Activated CD8-positive, alpha-beta memory T cell treated with anti-CD3 and anti-CD28 coated beads, Interleukin-2, amount 10 ng/mL, durations not matched to agents 7 days and 5 days (primary cell): ENCODE data around the gene MPPED1. TPM values are rescaled to one million over a fixed set of nuclear protein-coding genes. Genes with fewer than 3 reads are reported as not detected.

Experiments used
- ATAC-seq: fragments of 150-1000 bp; cut with Tn5 transposase; one replicate; pipeline ENCODE4 v1.10.0; 2021; ENCODE audit warnings: moderate library complexity
- CTCF ChIA-PET: fragments of 350-600 bp; sonication (Branson Sonifier 250); formaldehyde crosslinking; loops from one replicate; lab custom pipeline; 2021; ENCODE audit warnings: antibody characterized with exemption; lab: Charles Lee
- DNase-seq: peaks from one replicate; pipeline ENCODE4 v3.0.0-alpha.2; 2020
- H3K27ac Mint-ChIP-seq: one replicate; pipeline ENCODE4 v1.8.0; 2021; ENCODE audit warnings: mild to moderate bottlenecking, mixed read lengths
- H3K27me3 Mint-ChIP-seq: one replicate; pipeline ENCODE4 v1.8.0; 2021; ENCODE audit warnings: mixed read lengths
- H3K36me3 Mint-ChIP-seq: one replicate; pipeline ENCODE4 v1.8.0; 2021; ENCODE audit warnings: mild to moderate bottlenecking, mixed read lengths
- H3K4me1 Mint-ChIP-seq: one replicate; pipeline ENCODE4 v1.8.0; 2021; ENCODE audit warnings: mixed read lengths
- H3K4me3 Mint-ChIP-seq: one replicate; pipeline ENCODE4 v1.8.0; 2021; ENCODE audit warnings: mild to moderate bottlenecking, moderate library complexity, mixed read lengths
- H3K9me3 Mint-ChIP-seq: one replicate; pipeline ENCODE4 v1.8.0; 2022; ENCODE audit warnings: low read depth, mixed read lengths
- total RNA-seq, 2 experiments: library from RNA; stranded (reverse); gene quantifications; one replicate each; pipeline ENCODE4 v1.2.3, GENCODE V29; 2021

MPPED1 gene
- total RNA-seq, 2 experiments from 2014 or later = not detected

DNA sequence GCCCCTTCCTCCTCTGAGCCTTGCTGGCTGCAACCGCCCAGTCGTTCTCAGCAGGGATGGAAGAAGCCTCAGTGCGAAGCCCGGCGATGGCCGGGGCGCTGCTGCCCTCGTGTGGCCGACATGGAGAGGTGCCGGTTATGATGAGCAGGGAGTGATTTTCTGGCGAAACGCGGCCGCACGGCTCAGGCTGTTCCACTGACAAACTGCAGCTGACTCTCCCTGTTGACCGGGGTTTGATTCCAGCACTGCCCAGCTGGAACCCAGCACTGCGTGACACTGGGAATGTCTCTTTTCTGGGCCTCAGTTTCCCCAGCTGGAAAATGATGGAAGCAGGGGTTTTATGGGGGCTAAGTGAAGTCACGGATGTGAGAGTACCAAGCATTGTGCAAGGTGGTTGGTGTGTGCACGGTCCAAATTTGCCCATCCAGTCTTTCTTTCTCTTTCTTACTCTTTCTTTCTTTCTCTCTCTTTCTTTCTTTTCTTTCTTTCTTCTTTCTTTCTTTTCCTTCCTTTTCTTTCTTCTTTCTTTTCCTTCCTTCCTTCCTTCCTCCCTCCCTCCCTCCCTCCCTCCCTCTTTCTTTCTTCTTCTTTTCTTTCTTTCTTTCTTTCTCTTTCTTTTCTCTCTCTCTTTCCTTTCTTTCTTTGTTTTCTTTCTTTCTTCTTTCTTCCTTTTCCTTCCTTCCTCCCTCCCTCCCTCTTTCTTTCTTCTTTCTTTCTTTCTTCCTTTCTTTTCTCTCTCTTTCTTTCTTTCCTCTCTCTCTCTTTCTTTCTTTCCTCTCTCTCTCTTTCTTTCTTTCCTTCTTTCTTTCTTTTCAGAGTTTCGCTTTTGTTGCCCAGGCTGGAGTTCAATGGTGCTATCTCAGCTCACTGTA is 25.8 kb upstream of the MPPED1 start:
- Mint-ChIP-seq H3K27ac (no peak overlapping the region), H3K4me1 (peaks cover 36% of the 10 kb centered on the region), H3K27me3 (peaks cover 61% of the 10 kb centered on the region), H3K9me3 (no peaks in the 10 kb centered on the region), H3K4me3 (no peak overlapping the region), H3K36me3 (peaks cover 5% of the 10 kb centered on the region)
- ATAC-seq (peak; percentile 89), DNase-seq (peak; percentile 83)
- CTCF ChIA-PET = interaction anchor here (0.6 to 13.2 kb wide), 20 partner anchors 9 to 287 kb away, joined by 3 to 230 read pairs (median 3); partner anchors contain the start of gene SCUBE1

DNA sequence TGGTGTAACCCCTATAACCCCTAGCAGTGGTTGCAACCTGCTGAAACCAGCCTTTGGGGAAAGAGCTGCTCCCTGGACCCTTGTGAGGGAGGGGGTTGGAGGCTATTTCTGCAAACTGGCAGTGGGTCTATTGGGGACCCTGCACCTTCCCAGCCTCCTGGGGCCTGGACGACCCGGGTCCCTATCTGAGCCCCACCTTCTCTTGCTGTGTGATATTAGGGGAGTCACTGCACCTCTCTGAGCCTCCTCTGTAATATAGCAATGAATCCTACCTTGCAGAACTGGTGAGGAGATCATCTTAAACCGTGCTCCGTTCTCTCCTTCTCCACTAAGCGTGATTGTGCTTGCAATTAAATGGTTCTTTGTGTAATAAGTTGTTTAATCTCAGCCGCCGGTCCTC is 24.0 kb upstream of the MPPED1 start:
- H3K4me3 Mint-ChIP-seq = no peak overlapping the region
- H3K36me3 Mint-ChIP-seq = no peaks in the 10 kb centered on the region
- CTCF ChIA-PET = interaction anchor here (0.6 to 13.2 kb wide), 13 partner anchors 9 to 423 kb away, joined by 3 to 230 read pairs (median 5); no protein-coding TSS in a partner anchor
- H3K27me3 Mint-ChIP-seq = peaks cover 46% of the 10 kb centered on the region
- no peaks in the 10 kb centered on the region for H3K9me3 Mint-ChIP-seq
- ATAC-seq (no peak), DNase-seq (no peak)
- no peak overlapping the region for H3K27ac Mint-ChIP-seq
- H3K4me1 Mint-ChIP-seq = peaks cover 21% of the 10 kb centered on the region

GRCh38 chr22:43388420-43388851 is 23.4 kb upstream of the MPPED1 start:
- H3K4me1 Mint-ChIP-seq = peaks cover 21% of the 10 kb centered on the region
- no peak overlapping the region for H3K27ac Mint-ChIP-seq
- DNase-seq (peak; percentile 84), ATAC-seq (peak; percentile 74)
- H3K4me3 Mint-ChIP-seq = no peak overlapping the region
- CTCF ChIA-PET = interaction anchor here (0.6 to 13.2 kb wide), 15 partner anchors 9 to 585 kb away, joined by 3 to 230 read pairs (median 5); no protein-coding TSS in a partner anchor
- no peaks in the 10 kb centered on the region for H3K9me3 Mint-ChIP-seq
- H3K36me3 Mint-ChIP-seq = no peaks in the 10 kb centered on the region
- H3K27me3 Mint-ChIP-seq = peaks cover 44% of the 10 kb centered on the region

DNA sequence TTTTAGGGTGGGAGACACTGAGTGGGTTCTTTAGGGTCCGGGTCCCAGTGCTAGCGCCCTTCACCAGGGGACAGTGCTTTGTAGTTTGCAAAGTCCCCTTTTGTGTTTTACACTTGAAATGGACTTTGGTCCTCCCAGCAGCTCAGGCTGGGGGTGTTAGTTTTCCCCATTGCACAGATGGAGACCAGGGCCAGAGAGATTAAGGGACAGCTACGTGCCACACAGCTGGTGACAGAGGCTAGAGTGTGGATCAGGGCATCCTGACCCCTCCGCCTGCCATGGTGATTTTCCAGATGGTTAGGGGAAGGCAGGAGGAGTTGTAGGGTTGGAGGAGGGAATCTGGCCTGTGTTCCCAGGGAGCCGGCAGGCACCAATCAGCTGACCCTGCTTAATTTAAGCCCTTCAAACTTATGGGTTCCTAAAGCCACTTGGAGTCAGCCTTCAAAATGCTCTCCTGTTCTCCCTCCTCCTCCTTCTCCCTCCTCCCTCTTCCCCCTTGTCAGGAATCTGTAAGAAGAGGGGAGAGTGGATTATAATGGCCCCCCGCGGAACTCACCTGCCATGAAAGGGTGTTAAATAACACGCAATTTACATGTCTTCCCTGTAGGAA is 22.5 kb upstream of the MPPED1 start:
- Mint-ChIP-seq H3K27me3 (peaks cover 38% of the 10 kb centered on the region), H3K9me3 (no peaks in the 10 kb centered on the region), H3K27ac (no peak overlapping the region), H3K4me1 (peaks cover 17% of the 10 kb centered on the region), H3K4me3 (no peak overlapping the region), H3K36me3 (no peaks in the 10 kb centered on the region)
- CTCF ChIA-PET = interaction anchor here (0.6 to 10.0 kb wide), 6 partner anchors 25 to 1464 kb away, joined by 3 to 77 read pairs (median 6); no protein-coding TSS in a partner anchor
- ATAC-seq = no peak
- DNase-seq = no peak

- DNase-seq (no peak), ATAC-seq (no peak)
- Mint-ChIP-seq H3K4me3 (no peak overlapping the region), H3K36me3 (no peaks in the 10 kb centered on the region), H3K4me1 (peaks cover 9% of the 10 kb centered on the region), H3K27me3 (peaks cover 31% of the 10 kb centered on the region), H3K9me3 (no peaks in the 10 kb centered on the region), H3K27ac (no peak overlapping the region)
- CTCF ChIA-PET = interaction anchor here (0.6 to 0.7 kb wide), 3 partner anchors 73 to 203 kb away, joined by 3 read pairs; no protein-coding TSS in a partner anchor
Observed at GRCh38 chr22:43390166-43390565, 21.6 kb upstream of the MPPED1 start.

- CTCF ChIA-PET = interaction anchor here (0.6 to 0.7 kb wide), 3 partner anchors 73 to 203 kb away, joined by 3 read pairs; no protein-coding TSS in a partner anchor
- no peaks in the 10 kb centered on the region for H3K9me3 Mint-ChIP-seq
- H3K27me3 Mint-ChIP-seq = peaks cover 24% of the 10 kb centered on the region
- peaks cover 4% of the 10 kb centered on the region for H3K4me1 Mint-ChIP-seq
- no peak overlapping the region for H3K4me3 Mint-ChIP-seq
- no peak for ATAC-seq
- H3K27ac Mint-ChIP-seq = no peak overlapping the region
- H3K36me3 Mint-ChIP-seq = no peaks in the 10 kb centered on the region
- no peak for DNase-seq
Observed at GRCh38 chr22:43390872-43391271, 20.9 kb upstream of the MPPED1 start.

GRCh38 chr22:43391306-43391705 is 20.5 kb upstream of the MPPED1 start:
- ATAC-seq (no peak), DNase-seq (no peak)
- no peak overlapping the region for H3K4me3 Mint-ChIP-seq
- CTCF ChIA-PET = interaction anchor here (1.4 to 1.8 kb wide), 2 partner anchors 118 to 494 kb away, joined by 3 to 5 read pairs; no protein-coding TSS in a partner anchor
- H3K4me1 Mint-ChIP-seq = peaks cover 2% of the 10 kb centered on the region
- H3K27ac Mint-ChIP-seq = no peak overlapping the region
- H3K27me3 Mint-ChIP-seq = peaks cover 20% of the 10 kb centered on the region
- H3K9me3 Mint-ChIP-seq = no peaks in the 10 kb centered on the region
- H3K36me3 Mint-ChIP-seq = no peaks in the 10 kb centered on the region

GRCh38 chr22:43392385-43392989 is 19.3 kb upstream of the MPPED1 start:
- no peak overlapping the region for H3K4me3 Mint-ChIP-seq
- CTCF ChIA-PET = interaction anchor here (1.4 to 1.8 kb wide), 2 partner anchors 119 to 493 kb away, joined by 3 to 5 read pairs; no protein-coding TSS in a partner anchor
- DNase-seq = no peak
- no peaks in the 10 kb centered on the region for H3K36me3 Mint-ChIP-seq
- H3K27me3 Mint-ChIP-seq = peaks cover 16% of the 10 kb centered on the region
- H3K4me1 Mint-ChIP-seq = no peaks in the 10 kb centered on the region
- H3K9me3 Mint-ChIP-seq = no peaks in the 10 kb centered on the region
- ATAC-seq = no peak
- no peak overlapping the region for H3K27ac Mint-ChIP-seq

- H3K27me3 Mint-ChIP-seq = peaks cover 9% of the 10 kb centered on the region
- H3K4me3 Mint-ChIP-seq = no peak overlapping the region
- no peaks in the 10 kb centered on the region for H3K36me3 Mint-ChIP-seq
- CTCF ChIA-PET = interaction anchor here (1.8 kb wide), 1 partner anchor 492 kb away, joined by 3 read pairs; no protein-coding TSS in a partner anchor
- ATAC-seq (no peak), DNase-seq (no peak)
- H3K27ac Mint-ChIP-seq = no peak overlapping the region
- H3K4me1 Mint-ChIP-seq = no peaks in the 10 kb centered on the region
- H3K9me3 Mint-ChIP-seq = no peaks in the 10 kb centered on the region
Observed at GRCh38 chr22:43393132-43393843, 18.5 kb upstream of the MPPED1 start.

DNA sequence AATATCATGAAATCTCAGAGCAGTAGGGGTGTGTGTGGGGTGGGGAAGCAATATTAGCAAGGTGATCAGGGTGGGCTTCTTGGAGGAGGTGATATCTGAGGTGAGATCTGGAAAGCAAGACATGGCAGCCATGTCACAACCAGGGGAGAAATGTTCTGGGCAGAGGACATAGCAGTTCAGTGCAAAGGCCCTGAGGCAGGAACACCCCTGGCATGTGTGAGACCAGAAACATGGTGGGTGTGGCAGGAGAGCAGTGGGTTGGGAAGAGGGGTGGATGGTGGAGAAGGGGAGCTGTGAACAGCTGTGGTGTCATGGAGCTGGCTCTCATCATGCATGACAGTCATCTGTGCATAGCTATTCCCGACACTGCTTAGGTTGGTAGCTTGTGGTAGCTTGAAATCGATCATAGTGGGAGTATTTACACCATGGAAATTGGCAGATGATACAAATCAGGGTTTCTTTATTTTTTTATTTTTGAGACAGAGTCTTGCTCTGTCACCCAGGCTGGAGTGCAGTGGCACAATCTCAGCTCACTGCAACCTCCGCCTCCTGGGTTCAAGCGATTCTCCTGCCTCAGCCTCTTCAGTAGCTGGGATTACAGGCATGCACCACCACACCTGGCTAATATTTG is 17.9 kb upstream of the MPPED1 start:
- H3K27me3 Mint-ChIP-seq = peaks cover 6% of the 10 kb centered on the region
- no peaks in the 10 kb centered on the region for H3K4me1 Mint-ChIP-seq
- no peak overlapping the region for H3K27ac Mint-ChIP-seq
- H3K4me3 Mint-ChIP-seq = no peak overlapping the region
- CTCF ChIA-PET = no interaction called here
- DNase-seq = no peak
- no peaks in the 10 kb centered on the region for H3K36me3 Mint-ChIP-seq
- no peak for ATAC-seq
- H3K9me3 Mint-ChIP-seq = no peaks in the 10 kb centered on the region

DNA sequence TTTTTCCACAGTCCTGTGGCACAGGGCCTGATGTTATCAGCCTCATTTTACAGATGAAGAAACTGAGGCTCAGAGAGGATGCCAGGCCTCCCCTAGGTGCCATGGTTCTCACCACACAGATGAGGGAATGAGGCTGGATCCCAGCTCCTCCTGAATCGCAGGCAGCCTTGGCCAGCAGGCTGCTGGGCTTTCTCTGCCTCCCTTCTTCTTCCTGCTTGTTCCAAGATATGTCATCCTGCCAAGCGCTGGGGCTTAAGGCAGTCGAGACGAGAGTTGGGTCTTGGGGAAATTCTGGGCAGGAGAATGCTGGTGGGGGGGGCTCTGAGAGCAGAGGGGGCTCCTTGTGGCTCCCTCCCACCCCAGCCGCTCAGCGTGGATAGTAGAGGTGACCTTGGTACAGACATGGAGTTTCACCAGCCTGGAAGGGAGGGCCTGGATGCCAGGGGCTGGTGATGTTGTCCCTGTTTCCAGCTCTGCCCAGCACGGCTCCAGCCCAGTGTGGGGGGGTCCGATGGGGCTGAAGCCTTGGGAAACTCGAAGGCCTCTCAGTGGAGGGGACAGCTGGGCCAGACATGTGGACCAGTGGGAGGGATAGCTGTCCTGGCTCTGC is 16.6 kb upstream of the MPPED1 start:
- ATAC-seq (no peak), DNase-seq (no peak)
- H3K36me3 Mint-ChIP-seq = no peaks in the 10 kb centered on the region
- no peaks in the 10 kb centered on the region for H3K4me1 Mint-ChIP-seq
- H3K27me3 Mint-ChIP-seq = peaks cover 6% of the 10 kb centered on the region
- no peak overlapping the region for H3K4me3 Mint-ChIP-seq
- H3K9me3 Mint-ChIP-seq = no peaks in the 10 kb centered on the region
- no peak overlapping the region for H3K27ac Mint-ChIP-seq
- CTCF ChIA-PET = interaction anchor here (1.0 to 1.2 kb wide), 2 partner anchors 9 to 121 kb away, joined by 3 read pairs; no protein-coding TSS in a partner anchor
